Measurements from ENCODE around the gene WBP1.

GRCh38 chr2:74448771-74449170 lies 9.5 kb upstream of the WBP1 start:
- no peak for TF ChIP-seq POLR2A (IDR thresholded peaks at IDR 0.05; ENCODE audit: low read length)
- no peak for TF ChIP-seq GATA1 (IDR thresholded peaks at IDR 0.05; ENCODE audit: low read depth, low read length)

Data from erythroblast (primary cell).